ENCODE results near the gene TMPRSS9.
A peak's percentile ranks its signal among the peaks of the same experiment; 100 is the strongest.
"Not testable (repeated sequence)": the region's sequence is repeated elsewhere in the genome, so short reads cannot be mapped to it uniquely, and the experiment has no call there.

The TMPRSS9 gene

GRCh38 chr19:2458776-2459175, 98.7 kb downstream of the TMPRSS9 start:
- not testable (repeated sequence) for DNase-seq (ENCODE audit: low read depth, low spot score)

GRCh38 chr19:2460245-2460644, 100.2 kb downstream of the TMPRSS9 start:
- DNase-seq (ENCODE audit: low read depth, low spot score): no peak

GRCh38 chr19:2461751-2462634, 101.9 kb downstream of the TMPRSS9 start:
- DNase-seq (ENCODE audit: low read depth, low spot score): no peak

- no peak for DNase-seq (ENCODE audit: low read depth, low spot score)
Observed at GRCh38 chr19:2462635-2463421, 102.8 kb downstream of the TMPRSS9 start.

GRCh38 chr19:2463694-2464093, 103.6 kb downstream of the TMPRSS9 start:
- not testable (repeated sequence) for DNase-seq (ENCODE audit: low read depth, low spot score)

- DNase-seq (ENCODE audit: low read depth, low spot score): no peak
Observed at GRCh38 chr19:2464389-2464788, 104.3 kb downstream of the TMPRSS9 start.

GRCh38 chr19:2468596-2468995, 108.5 kb downstream of the TMPRSS9 start:
- DNase-seq (ENCODE audit: low read depth, low spot score): no peak

- DNase-seq (ENCODE audit: low read depth, low spot score): no peak
Observed at GRCh38 chr19:2469102-2469914, 109.2 kb downstream of the TMPRSS9 start.

- not testable (repeated sequence) for DNase-seq (ENCODE audit: low read depth, low spot score)
Observed at GRCh38 chr19:2469915-2470200, 109.8 kb downstream of the TMPRSS9 start.

- peak; percentile 85 for DNase-seq (ENCODE audit: low read depth, low spot score)
Observed at GRCh38 chr19:2474232-2475017, 114.4 kb downstream of the TMPRSS9 start.

- DNase-seq (ENCODE audit: low read depth, low spot score): peak; percentile 55
Observed at GRCh38 chr19:2475018-2475701, 115.1 kb downstream of the TMPRSS9 start.

All from activated naive CD8-positive, alpha-beta T cell treated with anti-CD3 and anti-CD28 coated beads, Interleukin-2, amount 50 U/mL, for 16 hours (primary cell).